ENCODE data around the gene PNN.
A peak's percentile ranks its signal among the peaks of the same experiment; 100 is the strongest.
"Not testable (repeated sequence)": the region's sequence is repeated elsewhere in the genome, so short reads cannot be mapped to it uniquely, and the experiment has no call there.

Gene PNN

GRCh38 chr14:39174560-39175444, at the start of gene PNN:
Gene PNN (plus strand): TSS chr14:39175254. CDS start chr14:39175280, 26 bp downstream.
- peak; percentile 71 for DNase-seq

GRCh38 chr14:39137835-39138234, 37.2 kb upstream of the PNN start:
- DNase-seq: not testable (repeated sequence)

- no peak for DNase-seq
Measured at GRCh38 chr14:39138440-39138839, 36.6 kb upstream of the PNN start.

- DNase-seq: no peak
Measured at GRCh38 chr14:39140170-39140569, 34.9 kb upstream of the PNN start.

GRCh38 chr14:39141623-39142022, 33.4 kb upstream of the PNN start:
- DNase-seq: not testable (repeated sequence)

- not testable (repeated sequence) for DNase-seq
Measured at GRCh38 chr14:39143226-39143625, 31.8 kb upstream of the PNN start.

- DNase-seq: no peak
Measured at GRCh38 chr14:39145266-39145966, 29.6 kb upstream of the PNN start.

GRCh38 chr14:39154594-39155189, 20.4 kb upstream of the PNN start:
- no peak for DNase-seq

GRCh38 chr14:39157491-39157890, 17.6 kb upstream of the PNN start:
- DNase-seq: no peak

- no peak for DNase-seq
Measured at GRCh38 chr14:39158222-39158858, 16.7 kb upstream of the PNN start.

GRCh38 chr14:39160494-39160893, 14.6 kb upstream of the PNN start:
- no peak for DNase-seq

- not testable (repeated sequence) for DNase-seq
Measured at GRCh38 chr14:39167797-39168320, 7.2 kb upstream of the PNN start.

GRCh38 chr14:39168591-39168990, 6.5 kb upstream of the PNN start:
- no peak for DNase-seq

- no peak for DNase-seq
Measured at GRCh38 chr14:39169541-39169900, 5.5 kb upstream of the PNN start.

GRCh38 chr14:39173198-39173597, 1.9 kb upstream of the PNN start:
- no peak for DNase-seq

GRCh38 chr14:39175445-39176262, 600 bp downstream of the PNN start:
- DNase-seq: no peak

- DNase-seq: no peak
Measured at GRCh38 chr14:39176263-39177167, 1.5 kb downstream of the PNN start.

GRCh38 chr14:39177168-39177545, 2.1 kb downstream of the PNN start:
- DNase-seq: no peak

GRCh38 chr14:39179042-39179441, 4.0 kb downstream of the PNN start:
- no peak for DNase-seq

GRCh38 chr14:39180553-39180952, 5.5 kb downstream of the PNN start:
- no peak for DNase-seq

Measured in cortex of kidney (tissue), 1 donor.